Right renal pelvis (tissue), 4 donors: ENCODE measurements around the gene BEGAIN. TPM values are rescaled to one million over a fixed set of nuclear protein-coding genes. Genes with fewer than 3 reads are reported as not detected.

ENCODE experiments used
- DNase-seq, 4 donors: peaks; one replicate each; pipeline ENCODE4 v3.0.0-alpha.2; 2013; ENCODE audit warnings: low read depth in 4 of 4, low spot score in 3 of 4, missing footprints in 1 of 4
- polyA plus RNA-seq, 4 donors: library from polyadenylated mRNA; unstranded; fragments of 120-200 nt; gene quantifications; one replicate each; pipeline ENCODE4 v1.2.1, GENCODE V29; 2013; ENCODE audit not compliant: insufficient read length in 4 of 4

BEGAIN gene
- polyA plus RNA-seq, 4 donors, result 1.5 to 3.0 (median 2.3) TPM

- DNase-seq, result no peak
Observed at GRCh38 chr14:100538351-100539002, 48.7 kb downstream of the BEGAIN start.

- no peak for DNase-seq
Observed at GRCh38 chr14:100537446-100538350, 49.5 kb downstream of the BEGAIN start.

GRCh38 chr14:100536721-100537445 is 50.3 kb downstream of the BEGAIN start:
- DNase-seq, result no peak

- DNase-seq, result no peak
Observed at GRCh38 chr14:100536121-100536510, 51.1 kb downstream of the BEGAIN start.

- no peak for DNase-seq
Observed at GRCh38 chr14:100535287-100536120, 51.7 kb downstream of the BEGAIN start.

- DNase-seq, result no peak
Observed at GRCh38 chr14:100534528-100535286, 52.5 kb downstream of the BEGAIN start.

GRCh38 chr14:100533656-100534485 is 53.3 kb downstream of the BEGAIN start:
- DNase-seq, result no peak

- no peak for DNase-seq
Observed at GRCh38 chr14:100532906-100533655, 54.1 kb downstream of the BEGAIN start.

- no peak for DNase-seq
Observed at GRCh38 chr14:100532154-100532861, 54.9 kb downstream of the BEGAIN start.

- DNase-seq, result no peak
Observed at GRCh38 chr14:100531152-100532121, 55.8 kb downstream of the BEGAIN start.

GRCh38 chr14:100530270-100531072 is 56.7 kb downstream of the BEGAIN start:
- DNase-seq, result no peak

- no peak for DNase-seq
Observed at GRCh38 chr14:100529561-100530031, 57.6 kb downstream of the BEGAIN start.

GRCh38 chr14:100528962-100529560 is 58.2 kb downstream of the BEGAIN start:
- no peak for DNase-seq

GRCh38 chr14:100526632-100527031 is 60.6 kb downstream of the BEGAIN start:
- no peak for DNase-seq

GRCh38 chr14:100526057-100526456 is 61.2 kb downstream of the BEGAIN start:
- DNase-seq, result no peak
